DMS153 treated with DMSO at 0.1 percent for 48 hours (cell line): ENCODE results near the gene NOA1.
"Not testable (repeated sequence)": the region's sequence is repeated elsewhere in the genome, so short reads cannot be mapped to it uniquely, and the experiment has no call there.

Experiments used
- DNase-seq: peaks from one replicate; lab custom pipeline; 2025; ENCODE audit not compliant: unreplicated experiment; lab: John Stamatoyannopoulos, UW

NOA1 gene

DNA sequence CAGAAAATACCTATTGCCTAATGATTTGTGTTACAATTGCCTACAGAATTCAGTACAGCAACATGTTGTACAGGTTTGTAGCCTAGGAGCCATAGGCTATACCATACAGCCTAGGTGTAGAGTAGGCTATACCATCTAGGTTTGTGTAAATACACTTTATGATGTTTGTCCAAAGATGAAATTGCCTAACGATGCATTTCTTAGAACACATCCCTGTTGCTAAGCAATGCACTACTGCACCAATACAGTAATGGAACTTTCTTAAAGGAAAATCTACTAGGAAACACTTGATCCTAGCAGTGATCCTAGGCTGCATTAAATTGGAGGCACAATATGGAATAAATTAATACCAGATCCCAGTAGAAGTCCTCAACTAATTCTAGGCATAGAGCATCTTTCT lies 18.3 kb downstream of the NOA1 start:
- no peak for DNase-seq

DNA sequence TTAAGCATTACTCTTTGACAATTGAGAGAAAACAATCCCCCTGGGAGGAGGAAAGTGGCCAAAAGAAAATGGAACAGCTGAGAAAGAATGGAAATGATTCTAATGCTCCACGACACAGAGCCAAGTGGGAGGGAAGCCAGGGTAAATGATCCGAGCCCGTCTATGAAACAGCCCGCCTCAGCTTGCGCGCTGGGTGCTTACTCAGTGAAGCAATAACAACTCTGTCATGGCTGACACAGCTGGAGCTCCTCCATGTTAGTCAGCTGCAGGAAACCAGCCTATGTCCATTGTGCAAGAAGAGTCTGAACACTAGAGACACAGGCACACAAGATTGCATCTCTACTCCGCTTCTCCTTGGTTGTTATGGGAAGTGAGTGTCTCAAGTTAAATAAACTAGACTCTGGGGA lies 19.3 kb downstream of the NOA1 start:
- DNase-seq, result no peak

DNA sequence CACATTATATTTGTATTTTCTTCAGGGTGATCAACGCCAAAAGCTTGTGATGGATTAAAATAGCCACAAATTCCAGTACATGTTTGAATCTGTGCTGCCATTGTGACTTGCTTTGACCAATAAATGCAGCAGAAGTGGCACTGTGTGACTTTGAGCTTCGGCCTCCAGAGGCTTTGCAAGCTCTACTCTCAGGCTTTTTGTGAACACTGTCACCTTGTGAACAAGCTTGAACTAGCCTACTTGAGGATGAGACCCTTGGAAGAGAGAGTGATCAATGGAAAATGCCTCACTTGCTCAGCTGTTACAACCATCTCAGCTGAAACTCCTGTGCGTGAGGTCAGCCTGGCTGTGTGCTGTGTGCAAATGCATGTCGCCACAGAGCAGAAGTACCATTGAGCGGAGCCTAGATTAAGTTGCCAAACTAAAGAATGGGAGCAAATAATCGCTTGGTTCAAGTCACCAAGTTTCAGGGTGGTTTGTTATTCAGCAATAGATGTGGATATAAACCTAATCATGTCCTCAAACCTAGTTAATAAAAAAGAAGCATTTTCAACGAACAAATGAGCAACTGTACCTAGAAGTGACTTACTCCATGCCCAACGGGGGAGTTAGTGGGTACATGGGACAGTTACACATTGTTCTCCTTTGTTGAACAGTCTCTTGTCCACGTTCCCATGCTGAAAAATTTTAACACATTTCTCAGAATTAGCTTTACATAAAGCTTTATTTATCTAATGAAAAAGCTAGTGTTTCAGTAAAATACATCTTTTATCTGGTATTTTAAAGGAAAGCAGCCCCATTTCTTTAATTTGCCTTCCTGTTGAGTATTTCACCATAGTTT lies 23.5 kb downstream of the NOA1 start:
- DNase-seq, result no peak

DNA sequence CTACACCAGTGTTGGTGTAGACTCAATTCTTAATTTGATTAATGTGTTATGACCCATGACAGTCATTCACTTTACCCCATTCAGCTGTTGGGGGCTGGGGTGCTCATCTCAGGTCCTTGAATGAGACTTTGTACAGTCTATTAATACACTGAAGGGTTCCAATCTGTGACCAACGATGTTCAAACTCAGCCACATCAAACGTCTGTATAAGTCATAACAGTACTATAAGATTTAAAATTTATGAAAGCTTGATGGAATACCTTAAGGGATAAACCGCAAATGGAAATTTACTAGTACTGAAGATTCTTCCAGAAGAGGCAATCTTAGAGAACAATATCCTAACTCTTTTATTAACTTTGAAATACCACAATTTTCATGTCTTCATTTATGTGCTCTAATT lies 36.0 kb downstream of the NOA1 start:
- DNase-seq, result no peak

DNA sequence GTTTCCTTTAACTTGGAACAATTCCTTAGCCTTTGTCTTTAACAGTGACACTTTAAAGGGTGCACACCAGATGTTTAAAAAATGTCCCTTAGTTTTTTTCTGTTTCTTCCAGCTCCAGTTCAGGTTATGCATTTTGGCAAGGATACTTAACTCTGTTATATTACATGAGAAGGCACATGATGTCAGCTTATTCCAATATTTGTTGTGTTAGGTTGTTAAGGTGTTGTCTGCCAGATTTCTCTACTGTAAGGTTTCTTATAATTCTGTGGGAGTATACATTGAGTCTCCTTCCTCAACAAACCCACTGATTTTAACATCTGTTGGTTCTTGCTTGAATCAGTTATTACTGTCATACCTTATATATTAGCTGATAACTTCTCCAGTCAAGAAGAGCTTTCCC lies 36.4 kb downstream of the NOA1 start:
- no peak for DNase-seq

DNA sequence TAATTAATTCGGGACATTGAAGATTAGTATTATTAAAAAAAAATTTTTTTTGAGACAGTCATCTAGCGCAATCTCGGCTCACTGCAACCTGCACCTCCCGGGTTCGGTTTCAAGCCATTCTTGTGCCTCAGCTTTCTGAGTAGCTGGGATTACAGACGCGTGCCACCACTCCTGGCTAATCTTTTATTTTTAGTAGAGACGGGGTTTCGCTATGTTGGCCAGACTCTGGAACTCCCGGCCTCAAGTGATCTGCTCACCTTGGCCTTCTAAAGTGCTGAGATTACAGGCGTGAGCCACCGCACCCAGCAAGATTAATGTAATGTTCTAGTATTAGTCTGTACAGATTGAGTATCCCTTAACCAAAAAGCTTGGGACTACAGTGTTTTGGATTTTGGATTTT lies 37.0 kb downstream of the NOA1 start:
- DNase-seq, result no peak

DNA sequence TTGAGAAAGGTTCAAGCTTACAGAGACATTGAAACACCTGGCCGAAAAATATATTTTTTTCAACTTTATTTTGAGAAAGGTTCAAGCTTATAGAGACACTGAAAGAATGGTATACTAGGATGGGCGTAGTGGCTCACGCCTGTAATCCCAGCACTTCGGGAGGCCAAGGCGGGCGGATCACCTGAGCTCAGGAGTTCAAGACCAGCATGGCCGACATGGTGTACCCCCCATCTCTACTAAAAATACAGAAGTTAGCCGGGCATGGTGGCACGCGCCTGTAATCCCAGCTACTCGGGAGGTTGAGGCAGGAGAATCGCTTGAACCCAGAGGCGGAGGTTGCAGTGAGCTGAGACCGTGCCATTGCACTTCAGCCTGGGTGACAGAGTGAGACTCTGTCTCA lies 37.6 kb downstream of the NOA1 start:
- not testable (repeated sequence) for DNase-seq

DNA sequence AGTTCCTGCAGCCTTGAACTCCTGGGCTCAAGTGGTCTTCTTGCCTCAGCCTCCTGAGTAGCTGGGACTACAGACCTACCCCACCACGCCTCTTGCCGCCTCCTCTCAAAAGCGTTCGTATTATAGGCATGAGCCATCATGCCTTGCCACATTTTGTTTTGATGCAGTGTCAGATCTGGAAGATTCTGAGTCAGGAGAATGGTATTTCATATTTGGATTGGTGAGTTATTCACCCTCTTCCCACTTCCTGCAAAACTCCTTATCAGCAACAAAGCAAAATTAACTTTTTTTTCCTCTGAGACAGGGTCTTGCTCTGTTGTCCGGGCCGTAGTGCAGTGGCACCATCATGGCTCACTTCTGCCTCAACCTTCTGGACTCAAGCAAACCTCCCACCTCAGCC lies 40.1 kb downstream of the NOA1 start:
- DNase-seq, result no peak

DNA sequence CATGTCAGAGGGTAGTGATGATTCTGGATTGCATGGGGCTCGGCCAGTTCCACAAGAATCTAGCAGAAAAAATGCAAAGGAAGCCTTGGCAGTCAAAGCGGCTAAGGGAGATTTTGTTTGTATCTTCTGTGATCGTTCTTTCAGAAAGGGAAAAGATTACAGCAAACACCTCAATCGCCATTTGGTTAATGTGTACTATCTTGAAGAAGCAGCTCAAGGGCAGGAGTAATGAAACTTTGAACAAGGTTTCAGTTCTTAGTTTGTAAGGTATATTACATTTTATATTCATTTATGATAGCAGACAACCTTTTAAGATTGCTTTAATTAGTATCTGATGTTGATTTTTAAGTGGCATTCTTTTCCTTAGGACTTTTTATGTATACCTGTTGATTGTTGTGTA lies 45.5 kb downstream of the NOA1 start:
- DNase-seq, result no peak

DNA sequence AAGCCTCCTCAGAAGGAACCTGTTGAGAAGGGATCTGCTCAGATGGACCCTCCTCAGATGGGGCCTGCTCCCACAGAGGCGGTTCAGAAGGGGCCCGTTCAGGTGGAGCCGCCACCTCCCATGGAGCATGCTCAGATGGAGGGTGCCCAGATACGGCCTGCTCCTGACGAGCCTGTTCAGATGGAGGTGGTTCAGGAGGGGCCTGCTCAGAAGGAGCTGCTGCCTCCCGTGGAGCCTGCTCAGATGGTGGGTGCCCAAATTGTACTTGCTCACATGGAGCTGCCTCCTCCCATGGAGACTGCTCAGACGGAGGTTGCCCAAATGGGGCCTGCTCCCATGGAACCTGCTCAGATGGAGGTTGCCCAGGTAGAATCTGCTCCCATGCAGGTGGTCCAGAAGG lies 46.8 kb downstream of the NOA1 start:
- no peak for DNase-seq

DNA sequence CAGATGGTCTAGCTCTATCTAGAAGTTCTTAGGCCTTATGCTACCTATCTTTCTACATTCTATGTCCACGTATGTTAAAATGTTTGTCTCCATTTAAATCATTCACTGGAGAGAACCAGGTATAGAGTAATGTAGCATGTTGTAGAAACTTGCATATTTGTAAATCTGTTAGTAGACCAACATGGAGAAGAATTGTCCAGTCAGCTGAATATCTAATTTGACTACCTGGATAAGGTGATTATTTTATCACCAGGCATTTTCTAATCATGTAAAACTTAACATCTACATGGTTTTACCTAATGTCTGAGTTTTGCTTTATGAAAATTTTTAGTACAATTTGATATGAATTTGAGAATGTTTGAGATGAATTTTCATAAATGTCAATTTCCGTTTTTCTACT lies 50.2 kb downstream of the NOA1 start:
- no peak for DNase-seq

DNA sequence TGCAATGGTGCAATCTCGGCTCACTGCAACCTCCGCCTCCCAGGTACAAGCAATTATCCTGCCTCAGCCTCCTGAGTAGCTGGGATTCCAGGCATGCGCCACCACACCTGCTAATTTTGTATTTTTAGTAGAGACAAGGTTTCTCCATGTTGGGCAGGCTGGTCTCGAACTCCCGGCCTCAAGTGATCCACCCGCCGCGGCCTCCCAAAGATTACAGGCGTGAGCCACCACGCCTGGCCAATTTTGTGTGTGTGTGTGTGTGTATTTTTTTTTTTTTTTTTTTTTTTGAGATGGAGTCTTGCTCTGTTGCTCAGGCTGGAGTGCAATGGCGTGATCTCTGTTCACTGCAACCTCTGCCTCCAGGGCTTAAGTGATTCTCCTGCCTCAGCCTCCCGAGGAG lies 62.4 kb downstream of the NOA1 start:
- not testable (repeated sequence) for DNase-seq

DNA sequence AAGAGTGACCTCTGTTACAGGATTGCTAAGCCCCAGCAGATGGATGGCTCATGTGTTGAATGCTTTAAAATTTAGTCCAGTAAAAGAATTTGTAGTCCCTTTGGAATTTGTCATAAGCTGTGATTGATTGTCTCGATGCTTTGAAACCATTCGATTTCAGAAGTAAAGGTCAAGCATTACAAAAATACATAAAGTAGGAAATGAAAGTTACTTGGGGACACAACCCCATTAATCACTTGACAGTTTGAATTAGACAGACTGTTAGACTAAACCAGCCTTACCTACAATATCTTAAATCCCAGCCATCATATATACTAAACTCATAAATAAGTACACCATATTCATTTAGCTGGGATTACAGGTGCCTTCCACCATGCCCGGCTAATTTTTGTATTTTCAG lies 63.1 kb downstream of the NOA1 start:
- DNase-seq, result no peak
